Ishikawa (cell line): ENCODE measurements around the gene IRX3.
A peak's percentile ranks its signal among the peaks of the same experiment; 100 is the strongest.

Experiments used
- CEBPB ChIP-seq: IDR thresholded peaks from 2 replicates; pipeline ENCODE4 v1.6.1; 2012
- CREB1 ChIP-seq: IDR thresholded peaks from 2 replicates; pipeline ENCODE4 v1.6.1; 2012; ENCODE audit warnings: low read depth
- EGR1 ChIP-seq: IDR thresholded peaks from 2 replicates; pipeline ENCODE4 v1.6.1; 2012
- EP300 ChIP-seq: IDR thresholded peaks from 2 replicates; pipeline ENCODE4 v1.6.1; 2012; ENCODE audit warnings: borderline replicate concordance
- FOXM1 ChIP-seq: IDR thresholded peaks from 2 replicates; pipeline ENCODE4 v1.6.1; 2012; ENCODE audit warnings: low read depth, borderline replicate concordance
- MAX ChIP-seq: IDR thresholded peaks from 2 replicates; pipeline ENCODE4 v1.6.1; 2012
- NFIC ChIP-seq: IDR thresholded peaks from 2 replicates; pipeline ENCODE4 v1.6.1; 2012
- RAD21 ChIP-seq: IDR thresholded peaks from 2 replicates; pipeline ENCODE4 v1.6.1; 2012; ENCODE audit warnings: low read depth
- REST ChIP-seq: IDR thresholded peaks from 2 replicates; pipeline ENCODE4 v1.6.1; 2012; ENCODE audit warnings: low read depth, mild to moderate bottlenecking
- TAF1 ChIP-seq: IDR thresholded peaks from 2 replicates; pipeline ENCODE4 v1.6.1; 2012; ENCODE audit warnings: low read depth, mild to moderate bottlenecking
- TCF12 ChIP-seq: IDR thresholded peaks from 2 replicates; pipeline ENCODE4 v1.6.1; 2012; ENCODE audit warnings: low read depth
- TEAD4 ChIP-seq: IDR thresholded peaks from 2 replicates; pipeline ENCODE4 v1.6.1; 2012
- USF1 ChIP-seq: IDR thresholded peaks from 2 replicates; pipeline ENCODE4 v1.6.1; 2012
- YY1 ChIP-seq: IDR thresholded peaks from 2 replicates; pipeline ENCODE4 v1.6.1; 2012; ENCODE audit warnings: low read depth
- ZBTB7A ChIP-seq: IDR thresholded peaks from 2 replicates; pipeline ENCODE4 v1.6.1; 2012; ENCODE audit warnings: low read depth

The IRX3 gene

GRCh38 chr16:54288835-54289241 is 2.3 kb upstream of the IRX3 start:
- TF ChIP-seq ZBTB7A (no peak), TAF1 (no peak), FOXM1 (no peak), USF1 (no peak), YY1 (no peak), CEBPB (no peak), EP300 (no peak), CREB1 (no peak), REST (no peak), TCF12 (no peak)

GRCh38 chr16:54288030-54288834 is 1.6 kb upstream of the IRX3 start:
- TF ChIP-seq CREB1 (no peak), USF1 (no peak), EGR1 (no peak), TEAD4 (no peak), EP300 (no peak), TAF1 (no peak), NFIC (no peak)

DNA sequence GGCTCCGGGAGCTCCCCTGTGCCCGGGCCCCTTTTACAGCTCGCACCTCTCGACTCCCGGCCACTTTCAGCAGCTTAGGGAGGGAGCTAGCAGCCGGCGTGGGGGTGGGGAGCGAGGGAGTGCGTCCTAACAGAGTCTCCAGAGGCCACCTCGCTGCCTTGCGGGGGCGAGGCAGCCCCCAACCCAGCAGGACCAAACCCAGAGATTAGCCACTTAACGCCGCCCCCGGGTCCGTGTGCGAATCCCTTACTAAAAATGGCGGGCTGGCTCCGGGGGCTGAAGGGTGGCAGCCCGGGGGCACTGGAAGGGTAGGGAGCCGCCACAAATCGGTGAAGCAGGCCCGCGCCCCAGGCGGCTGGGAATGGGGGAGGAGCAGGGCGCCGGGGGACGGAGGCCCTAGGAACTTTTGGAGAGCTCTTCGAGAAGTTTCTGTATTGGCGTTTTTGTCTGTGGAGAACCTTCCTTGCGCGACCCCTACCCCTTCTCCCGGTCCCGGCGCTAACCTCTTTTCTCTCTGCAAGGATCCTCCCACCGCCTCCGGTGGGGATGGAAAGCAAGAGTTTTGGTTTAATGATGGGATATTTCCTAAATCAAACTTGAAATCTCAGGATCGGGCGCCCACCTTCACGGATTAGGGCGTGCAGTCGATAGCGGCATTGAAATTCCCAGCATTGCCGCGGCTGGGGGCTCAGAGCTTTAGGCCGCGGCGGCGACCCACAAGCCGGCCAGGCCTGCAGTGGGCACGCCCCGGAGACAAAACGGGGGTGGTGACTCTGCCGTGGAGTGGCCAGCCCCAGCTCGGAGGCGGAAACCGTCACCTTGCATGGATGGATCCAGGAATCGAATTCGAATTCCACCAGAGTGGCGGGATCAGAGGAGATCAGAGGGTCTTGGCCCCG is 793 bp upstream of the IRX3 start:
- TF ChIP-seq YY1 (no peak), ZBTB7A (peak; percentile 63; the same call in 1 of the 2 replicates), FOXM1 (no peak), TAF1 (no peak)

DNA sequence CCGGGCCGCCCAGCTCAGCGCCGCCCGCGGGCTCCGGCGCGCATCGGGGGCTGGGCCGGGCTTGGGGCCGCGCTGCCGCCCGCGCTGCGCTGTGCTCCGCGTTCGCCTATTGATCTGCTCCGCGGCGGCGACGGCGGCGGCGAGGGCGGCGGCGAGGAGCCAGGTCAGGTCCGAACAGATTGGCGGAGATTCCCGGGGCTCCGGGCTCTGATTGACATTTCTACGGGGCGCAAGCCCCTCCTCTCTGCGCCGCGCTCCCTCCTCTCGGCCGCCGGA is 559 bp downstream of the IRX3 start:
- no peak for TF ChIP-seq YY1
- peak; percentile 14; the same call in 1 of the 2 replicates for TF ChIP-seq ZBTB7A

- TF ChIP-seq ZBTB7A, result no peak
- no peak for TF ChIP-seq NFIC
- TF ChIP-seq CEBPB, result no peak
- no peak for TF ChIP-seq RAD21
- no peak for TF ChIP-seq USF1
- no peak for TF ChIP-seq EP300
- TF ChIP-seq EGR1, result no peak
- no peak for TF ChIP-seq YY1
- no peak for TF ChIP-seq CREB1
- no peak for TF ChIP-seq TCF12
- TF ChIP-seq MAX, result no peak
- TF ChIP-seq REST, result no peak
- TF ChIP-seq FOXM1, result no peak
- no peak for TF ChIP-seq TEAD4
- no peak for TF ChIP-seq TAF1
These were observed 1.0 kb downstream of the IRX3 start for GRCh38 chr16:54285414-54286089.
